Immature natural killer cell (primary cell): ENCODE measurements around the gene SH3BGRL3. TPM values are rescaled to one million over a fixed set of nuclear protein-coding genes. Genes with fewer than 3 reads are reported as not detected.

Source experiments
- DNase-seq, 3 donors: peaks; one replicate each; pipeline ENCODE4 v3.0.0; 2022; ENCODE audit warnings: mixed read lengths in 1 of 3
- H3K27ac Mint-ChIP-seq, 6 donors: one replicate each; pipeline ENCODE4 v1.8.0; 2020; ENCODE audit warnings: mixed read lengths in 6 of 6, mild to moderate bottlenecking in 5 of 6, inconsistent platforms in 4 of 6, moderate library complexity in 3 of 6
- H3K27me3 Mint-ChIP-seq, 3 donors: one replicate each; pipeline ENCODE4 v1.8.0; 2020 to 2021; ENCODE audit warnings: low read depth in 3 of 3, mild to moderate bottlenecking in 3 of 3, mixed read lengths in 3 of 3, moderate library complexity in 3 of 3, inconsistent platforms in 1 of 3
- H3K36me3 Mint-ChIP-seq, 3 donors: one replicate each; pipeline ENCODE4 v1.8.0; 2020; ENCODE audit warnings: mixed read lengths in 3 of 3, inconsistent platforms in 2 of 3, mild to moderate bottlenecking in 2 of 3
- H3K4me1 Mint-ChIP-seq, 2 donors: one replicate each; pipeline ENCODE4 v1.8.0; 2020; ENCODE audit warnings: inconsistent platforms in 2 of 2, mild to moderate bottlenecking in 2 of 2, mixed read lengths in 2 of 2, moderate library complexity in 1 of 2
- H3K4me3 Mint-ChIP-seq, 5 donors: one replicate each; pipeline ENCODE4 v1.8.0; 2020; ENCODE audit warnings: mild to moderate bottlenecking in 5 of 5, mixed read lengths in 5 of 5, inconsistent platforms in 3 of 5, moderate library complexity in 3 of 5
- H3K9me3 Mint-ChIP-seq, 6 donors: one replicate each; pipeline ENCODE4 v1.8.0; 2020; ENCODE audit warnings: mild to moderate bottlenecking in 6 of 6, mixed read lengths in 6 of 6, inconsistent platforms in 4 of 6, moderate library complexity in 3 of 6
- polyA plus RNA-seq, 3 donors: library from polyadenylated mRNA; unstranded; fragments of 300-500 nt; fragmentation: Illumina TruSeq; gene quantifications; one replicate each; pipeline ENCODE4 v1.2.3, GENCODE V29; 2021

SH3BGRL3 gene
- polyA plus RNA-seq, 3 donors from 2014 or later, result 1,203 to 2,040 (median 1,333) TPM

- Mint-ChIP-seq H3K36me3 (peaks cover 30 to 66% (median 55%) of the 10 kb centered on the region in 3 donors), H3K9me3 (peaks cover 0 to 8% (median 7%) of the 10 kb centered on the region in 6 donors), H3K4me3 (no peak overlapping the region), H3K4me1 (no peaks in the 10 kb centered on the region), H3K27ac (no peak overlapping the region), H3K27me3 (peaks cover 0 to 3% (median under 1%) of the 10 kb centered on the region in 3 donors)
- DNase-seq, result no peak
Measured at GRCh38 chr1:26265405-26265804, 14.5 kb upstream of the SH3BGRL3 start.

DNA sequence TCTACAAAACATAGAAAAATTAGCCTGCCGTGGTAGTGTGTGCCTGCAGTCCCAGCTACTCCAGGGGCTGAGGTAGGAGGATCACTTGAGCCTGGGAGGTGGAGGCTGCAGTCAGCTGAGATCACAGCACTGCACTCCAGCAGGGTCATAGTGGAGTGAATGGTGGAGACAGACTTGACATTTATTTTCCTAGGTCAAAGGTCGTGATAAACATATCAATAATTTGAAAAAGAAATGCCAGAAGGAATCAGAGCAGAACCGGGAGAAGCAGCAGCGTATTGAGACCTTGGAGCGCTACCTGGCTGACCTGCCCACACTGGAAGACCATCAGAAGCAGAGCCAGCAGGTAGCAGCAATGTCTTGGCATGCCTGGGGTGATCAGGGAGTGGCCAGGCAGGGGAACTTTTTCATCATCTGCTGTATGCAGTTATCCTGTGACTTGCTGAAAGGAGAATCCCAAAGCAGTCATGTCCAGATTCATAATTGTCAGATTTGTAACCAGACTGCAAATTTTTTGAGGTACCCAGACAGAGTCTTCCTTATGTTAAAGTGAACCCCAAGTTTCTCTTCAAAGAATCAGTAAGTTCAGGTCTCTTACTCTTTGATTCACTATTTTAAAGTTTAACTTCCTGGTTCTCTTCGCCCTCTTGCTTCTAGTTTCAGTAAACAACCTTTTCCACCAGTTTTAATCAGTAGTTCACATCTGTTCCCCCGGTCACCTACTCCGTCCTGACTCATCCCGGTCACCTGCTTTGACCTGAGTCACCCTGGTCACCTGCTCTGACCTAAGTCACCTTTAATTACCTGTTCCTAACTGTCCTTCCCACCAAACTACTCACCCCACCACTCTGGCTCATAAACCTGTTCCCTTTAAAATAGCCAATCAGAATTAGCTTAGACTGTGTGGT is 11.3 kb upstream of the SH3BGRL3 start:
- peaks cover 34 to 69% (median 60%) of the 10 kb centered on the region in 3 donors for H3K36me3 Mint-ChIP-seq
- DNase-seq, result no peak
- H3K9me3 Mint-ChIP-seq, result peaks cover 0 to 8% (median 7%) of the 10 kb centered on the region in 6 donors
- H3K4me1 Mint-ChIP-seq, result no peaks in the 10 kb centered on the region
- H3K27ac Mint-ChIP-seq, result peak overlapping the region in 2 of 6 donors; percentile 38 to 46
- H3K27me3 Mint-ChIP-seq, result peaks cover 2 to 3% (median 3%) of the 10 kb centered on the region in 3 donors
- no peak overlapping the region for H3K4me3 Mint-ChIP-seq

- no peak overlapping the region for H3K27ac Mint-ChIP-seq
- peaks cover 0 to under 1% of the 10 kb centered on the region in 2 donors for H3K4me1 Mint-ChIP-seq
Measured at GRCh38 chr1:26269198-26269550, 10.7 kb upstream of the SH3BGRL3 start.

DNA sequence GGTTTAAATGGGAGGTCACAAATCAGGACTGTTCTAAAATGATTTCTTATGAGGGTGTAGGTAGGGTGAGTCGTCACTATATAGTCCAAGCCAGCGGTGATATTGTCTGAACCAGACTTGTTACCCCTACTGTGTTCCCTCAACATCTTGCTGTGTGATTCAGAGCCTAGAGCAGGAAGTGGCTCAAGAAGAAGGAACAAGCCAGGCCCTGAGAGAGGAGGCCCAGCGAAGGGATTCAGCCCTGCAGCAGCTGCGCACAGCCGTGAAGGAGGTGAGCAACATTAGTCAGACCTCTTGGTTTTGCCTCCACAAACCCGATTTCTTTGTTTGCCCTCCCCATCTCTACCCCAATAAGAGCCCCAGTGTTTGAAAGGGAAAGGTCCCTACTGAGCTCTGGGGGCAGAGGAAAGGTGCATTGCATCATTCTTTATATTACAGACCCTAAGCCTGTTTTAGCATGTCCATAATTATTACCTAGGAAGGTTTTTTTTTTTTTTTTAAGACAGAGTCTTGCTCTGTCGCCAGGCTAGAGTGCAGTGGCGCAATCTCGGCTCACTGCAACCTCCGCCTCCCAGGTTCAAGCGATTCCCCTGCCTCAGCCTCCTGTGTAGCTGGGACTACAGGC is 5.0 kb upstream of the SH3BGRL3 start:
- peaks cover 7 to 22% (median 22%) of the 10 kb centered on the region in 3 donors for H3K36me3 Mint-ChIP-seq
- H3K9me3 Mint-ChIP-seq, result no peaks in the 10 kb centered on the region
- no peak overlapping the region for H3K4me3 Mint-ChIP-seq
- H3K27me3 Mint-ChIP-seq, result peaks cover 0 to 6% (median 3%) of the 10 kb centered on the region in 3 donors
- no peak for DNase-seq
- H3K4me1 Mint-ChIP-seq, result peaks cover 45 to 52% of the 10 kb centered on the region in 2 donors
- peak overlapping the region in 4 of 6 donors; percentile 14 to 99 (median 56) for H3K27ac Mint-ChIP-seq

More at GRCh38 chr1:26269198-26269550, 10.7 kb upstream of the SH3BGRL3 start:
- DNase-seq, result no peak
- Mint-ChIP-seq H3K27me3 (peaks cover 2 to 3% (median 3%) of the 10 kb centered on the region in 3 donors), H3K36me3 (peaks cover 29 to 62% (median 54%) of the 10 kb centered on the region in 3 donors), H3K9me3 (peaks cover 0 to 8% (median 7%) of the 10 kb centered on the region in 6 donors), H3K4me3 (no peak overlapping the region)

DNA sequence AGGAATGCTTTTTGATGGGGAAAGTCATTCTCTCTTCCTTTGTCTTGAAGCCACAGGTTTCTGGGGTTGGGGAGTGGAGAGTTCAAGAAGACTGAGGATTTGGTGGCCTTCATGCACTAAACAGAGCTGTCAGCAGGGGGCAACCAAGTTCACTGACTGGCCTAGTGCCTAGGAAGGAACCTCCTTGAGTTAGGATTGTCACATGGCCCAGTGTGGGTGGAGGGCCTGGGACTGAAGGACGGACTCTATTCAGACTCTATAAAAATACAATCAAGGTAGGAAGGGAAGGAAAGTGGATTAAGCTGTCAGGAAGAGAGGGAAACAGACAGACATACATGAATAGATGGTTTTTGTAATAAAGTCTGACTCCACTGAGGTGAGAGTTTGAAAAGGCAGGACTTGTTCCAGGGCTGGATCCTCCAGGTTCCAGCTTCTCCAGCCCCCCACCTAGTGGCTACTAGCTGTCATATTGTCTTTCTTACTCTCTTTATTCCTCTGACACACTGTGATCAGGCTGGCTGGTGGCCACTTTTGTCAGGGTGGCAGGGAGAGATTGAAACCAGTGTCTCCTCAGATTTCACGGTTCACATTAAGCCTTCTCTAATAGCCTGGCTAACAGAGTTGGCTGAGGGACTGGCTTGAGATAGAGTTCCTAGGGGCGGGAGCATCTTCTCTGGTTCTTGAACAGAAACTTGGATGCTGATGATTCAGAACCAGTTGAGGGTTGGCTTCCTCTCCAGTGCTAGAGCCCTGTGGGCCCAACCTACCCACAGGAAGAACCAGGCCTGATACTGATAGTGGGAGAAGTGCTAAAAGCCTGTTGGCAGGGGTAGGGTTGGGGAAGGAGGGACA is 4.1 kb upstream of the SH3BGRL3 start:
- no peaks in the 10 kb centered on the region for H3K9me3 Mint-ChIP-seq
- H3K4me1 Mint-ChIP-seq, result peaks cover 50 to 56% of the 10 kb centered on the region in 2 donors
- peak; percentile 68 to 73 (median 71) for DNase-seq
- H3K36me3 Mint-ChIP-seq, result peaks cover 5 to 17% (median 16%) of the 10 kb centered on the region in 3 donors
- peak overlapping the region; percentile 73 to 87 (median 76) for H3K4me3 Mint-ChIP-seq
- peak overlapping the region; percentile 85 to 99 (median 95) for H3K27ac Mint-ChIP-seq
- H3K27me3 Mint-ChIP-seq, result peaks cover 0 to 7% (median 4%) of the 10 kb centered on the region in 3 donors

DNA sequence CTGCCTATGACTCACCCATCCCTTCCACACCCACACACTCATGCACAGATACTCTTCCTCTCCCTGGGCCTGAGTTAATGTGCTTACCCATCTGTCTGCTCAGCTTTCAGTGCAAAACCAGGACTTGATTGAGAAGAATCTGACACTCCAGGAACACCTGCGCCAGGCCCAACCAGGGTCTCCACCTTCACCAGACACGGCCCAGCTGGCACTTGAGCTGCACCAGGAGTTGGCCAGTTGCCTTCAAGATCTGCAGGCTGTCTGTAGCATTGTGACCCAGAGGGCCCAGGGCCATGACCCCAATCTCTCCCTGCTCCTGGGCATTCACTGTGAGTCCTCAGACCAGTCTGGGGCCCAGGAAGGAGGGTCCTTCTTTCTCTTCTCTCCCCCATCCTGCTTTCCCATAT is 3.5 kb upstream of the SH3BGRL3 start:
- Mint-ChIP-seq H3K4me3 (peak overlapping the region; percentile 68 to 87 (median 76)), H3K27ac (peak overlapping the region; percentile 85 to 99 (median 95)), H3K4me1 (peaks cover 56 to 62% of the 10 kb centered on the region in 2 donors), H3K27me3 (peaks cover 2 to 7% (median 7%) of the 10 kb centered on the region in 3 donors), H3K9me3 (no peaks in the 10 kb centered on the region), H3K36me3 (peaks cover 0 to 19% (median 18%) of the 10 kb centered on the region in 3 donors)
- DNase-seq, result no peak

DNA sequence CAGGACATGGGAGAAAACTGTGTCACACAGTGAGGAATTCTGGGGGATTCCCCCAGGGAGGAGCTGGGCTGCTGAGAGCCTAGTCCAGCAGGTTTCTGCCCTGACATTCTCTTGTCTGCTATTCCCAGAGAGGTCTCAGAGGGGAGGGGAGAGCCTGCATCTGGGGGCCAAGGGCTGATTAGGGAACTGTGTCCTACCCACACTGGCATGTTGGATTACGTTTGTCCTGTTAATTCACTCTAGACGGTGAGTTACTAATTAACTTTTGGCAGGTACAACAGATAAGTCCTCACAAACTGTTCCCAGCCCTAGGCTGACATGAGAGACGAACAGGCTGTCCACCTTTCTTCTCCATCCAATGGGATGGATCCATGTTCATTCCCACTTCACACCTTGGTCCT is 2.6 kb upstream of the SH3BGRL3 start:
- DNase-seq, result no peak
- peaks cover 0 to 18% (median 13%) of the 10 kb centered on the region in 3 donors for H3K36me3 Mint-ChIP-seq
- peaks cover 62 to 68% of the 10 kb centered on the region in 2 donors for H3K4me1 Mint-ChIP-seq
- no peaks in the 10 kb centered on the region for H3K9me3 Mint-ChIP-seq
- peak overlapping the region; percentile 85 to 99 (median 95) for H3K27ac Mint-ChIP-seq
- peaks cover 2 to 6% (median 4%) of the 10 kb centered on the region in 3 donors for H3K27me3 Mint-ChIP-seq
- H3K4me3 Mint-ChIP-seq, result peak overlapping the region in 4 of 5 donors; percentile 46 to 87 (median 77)

GRCh38 chr1:26277719-26278118 is 2.2 kb upstream of the SH3BGRL3 start:
- no peak for DNase-seq
- Mint-ChIP-seq H3K4me3 (peak overlapping the region in 2 of 5 donors; percentile 87 to 89), H3K27me3 (peaks cover 2 to 5% (median 4%) of the 10 kb centered on the region in 3 donors), H3K36me3 (peaks cover 0 to 16% (median 11%) of the 10 kb centered on the region in 3 donors), H3K4me1 (peaks cover 67 to 72% of the 10 kb centered on the region in 2 donors), H3K27ac (peak overlapping the region; percentile 85 to 99 (median 95)), H3K9me3 (no peaks in the 10 kb centered on the region)

GRCh38 chr1:26278303-26278702 is 1.6 kb upstream of the SH3BGRL3 start:
- Mint-ChIP-seq H3K9me3 (no peaks in the 10 kb centered on the region), H3K36me3 (peaks cover 0 to 10% (median 8%) of the 10 kb centered on the region in 3 donors), H3K4me1 (peaks cover 72 to 78% of the 10 kb centered on the region in 2 donors), H3K4me3 (peak overlapping the region in 4 of 5 donors; percentile 68 to 89 (median 86)), H3K27me3 (peaks cover 2 to 8% (median 4%) of the 10 kb centered on the region in 3 donors), H3K27ac (peak overlapping the region; percentile 85 to 98 (median 90))
- no peak for DNase-seq

- Mint-ChIP-seq H3K4me1 (peaks cover 78 to 84% of the 10 kb centered on the region in 2 donors), H3K36me3 (peaks cover 0 to 9% (median 8%) of the 10 kb centered on the region in 3 donors), H3K4me3 (peak overlapping the region; percentile 81 to 92 (median 87)), H3K27me3 (peaks cover 2 to 9% (median 4%) of the 10 kb centered on the region in 3 donors), H3K27ac (peak overlapping the region; percentile 85 to 98 (median 92)), H3K9me3 (no peaks in the 10 kb centered on the region)
- DNase-seq, result no peak
Measured at GRCh38 chr1:26278724-26279455, 996 bp upstream of the SH3BGRL3 start.

DNA sequence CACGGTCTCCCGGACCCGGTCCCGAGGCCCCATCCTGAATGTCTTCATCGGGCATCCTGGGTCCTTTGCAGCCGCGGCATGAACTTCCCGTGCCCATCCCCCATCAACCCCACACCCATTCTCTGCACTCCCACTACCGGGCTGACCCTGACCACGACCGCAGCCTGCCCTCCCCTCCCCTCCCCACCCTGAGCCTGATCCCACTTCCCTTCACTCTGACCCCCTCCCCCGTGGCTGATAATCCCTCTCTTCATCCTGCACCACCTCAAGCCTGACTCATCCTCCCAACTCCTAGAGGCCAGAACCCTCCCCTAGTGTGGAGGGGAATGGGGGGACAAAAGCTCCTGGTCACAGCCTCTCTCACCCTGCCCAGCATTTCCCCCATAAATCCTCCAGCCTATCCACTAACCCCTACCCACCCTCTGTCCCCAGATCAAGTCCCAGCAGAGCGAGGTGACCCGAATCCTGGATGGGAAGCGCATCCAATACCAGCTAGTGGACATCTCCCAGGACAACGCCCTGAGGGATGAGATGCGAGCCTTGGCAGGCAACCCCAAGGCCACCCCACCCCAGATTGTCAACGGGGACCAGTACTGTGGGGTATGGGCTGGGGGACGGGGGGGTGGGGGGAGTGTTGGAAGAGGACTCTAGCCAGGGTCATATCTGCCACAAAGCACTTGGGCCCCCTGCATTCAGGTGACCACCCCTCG is 602 bp downstream of the SH3BGRL3 start:
- DNase-seq, result no peak
- H3K36me3 Mint-ChIP-seq, result peaks cover 0 to 9% (median 8%) of the 10 kb centered on the region in 3 donors
- H3K9me3 Mint-ChIP-seq, result no peaks in the 10 kb centered on the region
- peaks cover 5 to 9% (median 6%) of the 10 kb centered on the region in 3 donors for H3K27me3 Mint-ChIP-seq
- H3K4me3 Mint-ChIP-seq, result peak overlapping the region; percentile 81 to 92 (median 89)
- H3K27ac Mint-ChIP-seq, result peak overlapping the region; percentile 85 to 95 (median 90)
- peaks cover 91% of the 10 kb centered on the region in 2 donors for H3K4me1 Mint-ChIP-seq
